GM12892 (cell line): ENCODE data around the gene GJA3.
"Not testable (repeated sequence)": the region's sequence is repeated elsewhere in the genome, so short reads cannot be mapped to it uniquely, and the experiment has no call there.

ENCODE experiments used
- POLR2A ChIP-seq: IDR thresholded peaks from 2 replicates; pipeline ENCODE4 v1.6.1; 2011; ENCODE audit warnings: low read depth, low read length, control low read depth
- TAF1 ChIP-seq: IDR thresholded peaks from 2 replicates; pipeline ENCODE4 v1.6.1; 2011; ENCODE audit warnings: low read depth, mild to moderate bottlenecking, control low read depth, low read length, borderline replicate concordance

GRCh38 chr13:20153290-20153689, 7.6 kb downstream of the GJA3 start:
- not testable (repeated sequence) for TF ChIP-seq TAF1, POLR2A
